PC-3 (cell line): Measurements from ENCODE around the gene SCN8A. TPM values are rescaled to one million over a fixed set of nuclear protein-coding genes. Genes with fewer than 3 reads are reported as not detected.

Source experiments
- ATAC-seq: fragments of 200-7000 bp; cut with Tn5 transposase; 2 replicates; pipeline ENCODE4 v1.9.1; 2020; ENCODE audit warnings: mild to moderate bottlenecking, moderate library complexity
- BruUV-seq: library from RNA; stranded (reverse); fragments of 400-500 nt; replicated peaks from 2 replicates; lab custom pipeline; 2021; lab: Mats Ljungman, UMichigan
- CTCF ChIA-PET: fragments of 300-600 bp; sonication (Branson Sonifier 250); formaldehyde crosslinking; loops from one replicate; lab custom pipeline; 2022; ENCODE audit warnings: antibody characterized with exemption; lab: Charles Lee
- POLR2A ChIA-PET: fragments of 300-600 bp; sonication (Branson Sonifier 250); formaldehyde crosslinking; loops from one replicate; lab custom pipeline; 2022; ENCODE audit warnings: antibody characterized with exemption; ENCODE audit not compliant: unreplicated experiment; lab: Charles Lee
- DNase-seq: peaks from one replicate; pipeline ENCODE4 v3.0.0-alpha.2; 2015
- H2AFZ ChIP-seq: fragments of 300-600 bp; sonication (generic); 2 replicates; pipeline ENCODE4 v1.6.0; 2016; ENCODE audit warnings: antibody characterized with exemption, low read length
- H3F3A ChIP-seq: fragments of 300-600 bp; sonication (generic); one replicate; pipeline ENCODE4 v1.6.0; 2017; ENCODE audit warnings: antibody characterized with exemption, low read length, control low read depth, mild to moderate bottlenecking; ENCODE audit not compliant: unreplicated experiment
- H3K27ac ChIP-seq: fragments of 300-600 bp; sonication (generic); 2 replicates; pipeline ENCODE4 v1.5.1; 2016; ENCODE audit warnings: mild to moderate bottlenecking, low read length
- H3K27me3 ChIP-seq: fragments of 300-600 bp; sonication (generic); 2 replicates; pipeline ENCODE4 v1.6.1; 2016; ENCODE audit warnings: low read length, mixed read lengths
- H3K36me3 ChIP-seq: fragments of 300-600 bp; sonication (generic); 2 replicates; pipeline ENCODE4 v1.6.1; 2016; ENCODE audit warnings: low read depth, mixed run types, low read length, mixed read lengths
- H3K4me1 ChIP-seq: fragments of 300-600 bp; sonication (generic); 2 replicates; pipeline ENCODE4 v1.5.1; 2016; ENCODE audit warnings: low read length; ENCODE audit not compliant: insufficient read depth
- H3K4me2 ChIP-seq: fragments of 300-600 bp; sonication (generic); 2 replicates; pipeline ENCODE4 v1.6.0; 2016; ENCODE audit warnings: low read length
- H3K4me3 ChIP-seq: fragments of 300-600 bp; sonication (generic); 2 replicates; pipeline ENCODE4 v1.5.1; 2016; ENCODE audit warnings: mild to moderate bottlenecking, low read length, mixed read lengths
- H3K79me2 ChIP-seq: fragments of 300-600 bp; sonication (generic); 2 replicates; pipeline ENCODE4 v1.6.1; 2017; ENCODE audit warnings: low read length, mixed read lengths
- H3K9ac ChIP-seq: fragments of 300-600 bp; sonication (generic); 2 replicates; pipeline ENCODE4 v1.6.0; 2016; ENCODE audit warnings: mild to moderate bottlenecking, low read length
- H3K9me2 ChIP-seq: fragments of 300-600 bp; sonication (generic); replicated peaks from 2 replicates; pipeline ENCODE4 v1.6.1; 2016; ENCODE audit warnings: mixed run types, low read length, mixed read lengths
- H3K9me3 ChIP-seq: fragments of 300-600 bp; sonication (generic); 2 replicates; pipeline ENCODE4 v1.6.1; 2016; ENCODE audit warnings: low read length, mixed read lengths
- H4K20me1 ChIP-seq: fragments of 300-600 bp; sonication (generic); 2 replicates; pipeline ENCODE4 v1.6.1; 2016; ENCODE audit warnings: low read length, mixed read lengths
- EZH2 ChIP-seq: fragments of 300-600 bp; sonication (generic); IDR thresholded peaks from one replicate; pipeline ENCODE4 v1.6.1; 2017; ENCODE audit warnings: antibody characterized with exemption, mild to moderate bottlenecking, low read length; ENCODE audit not compliant: unreplicated experiment
- EZH2phosphoT487 ChIP-seq: fragments of 300-600 bp; sonication (generic); IDR thresholded peaks from 2 replicates; pipeline ENCODE4 v1.6.1; 2018; ENCODE audit warnings: mild to moderate bottlenecking, antibody characterized with exemption, low read length, borderline replicate concordance
- intact Hi-C: fragments of 100-400 bp; cut with micrococcal nuclease; formaldehyde crosslinking; loops from 2 replicates; pipeline ENCODE4 v1.9.0; 2023
- total RNA-seq: library from RNA; depleted of rRNA; stranded (reverse); fragments of >200 nt; gene quantifications from 2 replicates; pipeline ENCODE4 v1.2.3, GENCODE V29; 2014
- TF ChIP-seq, protein P1 (sequence below): fragments of 300-600 bp; sonication (generic); conservative IDR thresholded peaks from 2 replicates; pipeline ENCODE4 v1.5.1; 2017; ENCODE audit warnings: antibody characterized with exemption, low read depth, mild to moderate bottlenecking, low read length

Gene SCN8A
- total RNA-seq, 1 experiment from 2014 or later: 12.7 TPM

DNA sequence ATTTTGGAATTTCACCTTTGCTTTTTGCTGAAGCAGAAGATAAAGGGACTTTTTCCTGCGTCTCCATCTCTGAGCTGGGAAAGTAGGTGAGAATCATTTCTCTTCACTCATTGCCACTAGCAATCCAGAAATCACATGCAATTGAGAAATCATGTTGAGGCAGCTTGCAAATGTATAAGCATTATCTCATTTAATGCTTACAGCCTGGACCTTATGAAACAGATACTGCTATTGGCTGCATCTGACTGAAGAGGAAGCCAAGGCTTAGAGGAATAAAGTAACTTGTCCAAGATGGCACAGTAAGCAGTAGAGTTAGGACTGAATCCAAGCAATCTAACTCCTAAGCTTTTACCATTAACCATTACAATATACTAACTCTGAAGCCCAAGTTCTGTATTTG, 135.1 kb downstream of the SCN8A start:
- Histone ChIP-seq H3K79me2 (no peaks in the 10 kb centered on the region), H3K9me2 (no peaks in the 10 kb centered on the region), H3K27me3 (no peaks in the 10 kb centered on the region), H3K9me3 (no peaks in the 10 kb centered on the region), H3K4me2 (no peak overlapping the region), H2AFZ (no peak overlapping the region), H3K36me3 (no peaks in the 10 kb centered on the region), H3K4me3 (no peak overlapping the region), H3K9ac (no peak overlapping the region), H3K4me1 (no peaks in the 10 kb centered on the region), H4K20me1 (no peaks in the 10 kb centered on the region), H3F3A (no peaks in the 10 kb centered on the region), H3K27ac (no peak overlapping the region)
- CTCF ChIA-PET: no interaction called here
- DNase-seq (no peak), ATAC-seq (no peak)
- TF ChIP-seq, protein P1, sequence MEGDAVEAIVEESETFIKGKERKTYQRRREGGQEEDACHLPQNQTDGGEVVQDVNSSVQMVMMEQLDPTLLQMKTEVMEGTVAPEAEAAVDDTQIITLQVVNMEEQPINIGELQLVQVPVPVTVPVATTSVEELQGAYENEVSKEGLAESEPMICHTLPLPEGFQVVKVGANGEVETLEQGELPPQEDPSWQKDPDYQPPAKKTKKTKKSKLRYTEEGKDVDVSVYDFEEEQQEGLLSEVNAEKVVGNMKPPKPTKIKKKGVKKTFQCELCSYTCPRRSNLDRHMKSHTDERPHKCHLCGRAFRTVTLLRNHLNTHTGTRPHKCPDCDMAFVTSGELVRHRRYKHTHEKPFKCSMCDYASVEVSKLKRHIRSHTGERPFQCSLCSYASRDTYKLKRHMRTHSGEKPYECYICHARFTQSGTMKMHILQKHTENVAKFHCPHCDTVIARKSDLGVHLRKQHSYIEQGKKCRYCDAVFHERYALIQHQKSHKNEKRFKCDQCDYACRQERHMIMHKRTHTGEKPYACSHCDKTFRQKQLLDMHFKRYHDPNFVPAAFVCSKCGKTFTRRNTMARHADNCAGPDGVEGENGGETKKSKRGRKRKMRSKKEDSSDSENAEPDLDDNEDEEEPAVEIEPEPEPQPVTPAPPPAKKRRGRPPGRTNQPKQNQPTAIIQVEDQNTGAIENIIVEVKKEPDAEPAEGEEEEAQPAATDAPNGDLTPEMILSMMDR: no peak
- TF ChIP-seq EZH2phosphoT487: no peak
- no peak for TF ChIP-seq EZH2
- intact Hi-C loops: no loop called here
- no TSS peak for BruUV-seq
- POLR2A ChIA-PET: no interaction called here

GRCh38 chr12:51726931-51727330, 135.9 kb downstream of the SCN8A start:
- no peaks in the 10 kb centered on the region for H3K27me3 ChIP-seq
- no peak for ATAC-seq
- CTCF ChIA-PET: no interaction called here

GRCh38 chr12:51729331-51729730, 138.3 kb downstream of the SCN8A start:
- Histone ChIP-seq H3K79me2 (no peaks in the 10 kb centered on the region), H2AFZ (no peak overlapping the region), H3F3A (no peaks in the 10 kb centered on the region), H3K36me3 (peaks cover 18% of the 10 kb centered on the region; the same call in 1 of the 2 replicates), H3K9me2 (no peaks in the 10 kb centered on the region), H3K27ac (no peak overlapping the region), H3K9ac (no peak overlapping the region), H4K20me1 (no peaks in the 10 kb centered on the region), H3K4me3 (no peak overlapping the region), H3K4me2 (no peak overlapping the region), H3K27me3 (no peaks in the 10 kb centered on the region), H3K9me3 (peaks cover 9% of the 10 kb centered on the region; the same call in 1 of the 2 replicates), H3K4me1 (no peaks in the 10 kb centered on the region)
- TF ChIP-seq, protein P1: no peak
- no peak for TF ChIP-seq EZH2
- TF ChIP-seq EZH2phosphoT487: no peak
- ChIA-PET POLR2A (no interaction called here), CTCF (no interaction called here)
- ATAC-seq (no peak), DNase-seq (no peak)
- intact Hi-C loops: no loop called here
- no TSS peak for BruUV-seq

More at GRCh38 chr12:51726931-51727330, 135.9 kb downstream of the SCN8A start:
- BruUV-seq: no TSS peak
- POLR2A ChIA-PET: no interaction called here
- no peak for TF ChIP-seq EZH2
- TF ChIP-seq EZH2phosphoT487: no peak
- TF ChIP-seq, protein P1: no peak
- Histone ChIP-seq H3K9me2 (no peaks in the 10 kb centered on the region), H3K4me1 (no peaks in the 10 kb centered on the region), H3K27ac (no peak overlapping the region), H3F3A (no peaks in the 10 kb centered on the region), H3K4me2 (no peak overlapping the region), H3K4me3 (no peak overlapping the region), H3K36me3 (peaks cover 3% of the 10 kb centered on the region; the same call in 1 of the 2 replicates), H3K79me2 (no peaks in the 10 kb centered on the region), H3K9me3 (no peaks in the 10 kb centered on the region), H2AFZ (no peak overlapping the region), H3K9ac (no peak overlapping the region), H4K20me1 (no peaks in the 10 kb centered on the region)
- intact Hi-C loops: no loop called here
- no peak for DNase-seq
